Neuron (in vitro differentiated cells): ENCODE measurements around the gene EN2.

ENCODE experiments used
- H2AFZ ChIP-seq: one replicate; pipeline ENCODE4 v1.6.1; 2013; ENCODE audit warnings: low read depth, mild to moderate bottlenecking, inconsistent platforms, low read length, moderate library complexity
- H3K27me3 ChIP-seq: one replicate; pipeline ENCODE4 v1.6.1; 2013; ENCODE audit warnings: low read length; ENCODE audit not compliant: insufficient read depth
- H3K36me3 ChIP-seq: one replicate; pipeline ENCODE4 v1.6.1; 2013; ENCODE audit warnings: low read length; ENCODE audit not compliant: insufficient read depth
- H3K4me1 ChIP-seq: one replicate; pipeline ENCODE4 v1.6.1; 2013; ENCODE audit warnings: low read length; ENCODE audit not compliant: insufficient read depth
- H3K4me3 ChIP-seq: 2 replicates; pipeline ENCODE4 v1.5.1; 2013; ENCODE audit warnings: mild to moderate bottlenecking, low read length, moderate library complexity
- H3K9me3 ChIP-seq: one replicate; pipeline ENCODE4 v1.6.1; 2013; ENCODE audit warnings: low read length

Gene EN2

GRCh38 chr7:155458111-155458877, at the start of gene EN2:
TSS of gene EN2 (plus strand) at chr7:155458129. CDS start at chr7:155458378, 249 bp downstream.
- peaks cover 52% of the 10 kb centered on the region for H3K4me1 ChIP-seq
- H3K9me3 ChIP-seq: no peaks in the 10 kb centered on the region
- H3K36me3 ChIP-seq: peaks cover 12% of the 10 kb centered on the region
- peak within 1 kb of the TSS; percentile 62 for H3K4me3 ChIP-seq
- H2AFZ ChIP-seq: peak within 1 kb of the TSS; percentile 93
- peaks cover 33% of the 10 kb centered on the region for H3K27me3 ChIP-seq

- no peak overlapping the region for H3K4me3 ChIP-seq
- no peak overlapping the region for H2AFZ ChIP-seq
- H3K27me3 ChIP-seq: peaks cover 22% of the 10 kb centered on the region
- H3K9me3 ChIP-seq: no peaks in the 10 kb centered on the region
- no peaks in the 10 kb centered on the region for H3K4me1 ChIP-seq
- no peaks in the 10 kb centered on the region for H3K36me3 ChIP-seq
These were observed 49.0 kb upstream of the EN2 start for GRCh38 chr7:155408651-155409586.

- Histone ChIP-seq H3K9me3 (no peaks in the 10 kb centered on the region), H3K4me3 (no peak overlapping the region), H3K36me3 (no peaks in the 10 kb centered on the region), H3K27me3 (peaks cover 19% of the 10 kb centered on the region), H2AFZ (no peak overlapping the region), H3K4me1 (no peaks in the 10 kb centered on the region)
These were observed 47.9 kb upstream of the EN2 start for GRCh38 chr7:155409980-155410379.

- Histone ChIP-seq H3K9me3 (no peaks in the 10 kb centered on the region), H2AFZ (no peak overlapping the region), H3K4me3 (no peak overlapping the region), H3K27me3 (peaks cover 17% of the 10 kb centered on the region), H3K4me1 (no peaks in the 10 kb centered on the region), H3K36me3 (no peaks in the 10 kb centered on the region)
These were observed 47.5 kb upstream of the EN2 start for GRCh38 chr7:155410431-155410830.

GRCh38 chr7:155411718-155412415, 46.1 kb upstream of the EN2 start:
- Histone ChIP-seq H3K4me1 (no peaks in the 10 kb centered on the region), H2AFZ (no peak overlapping the region), H3K36me3 (no peaks in the 10 kb centered on the region), H3K27me3 (peaks cover 11% of the 10 kb centered on the region), H3K4me3 (no peak overlapping the region), H3K9me3 (no peaks in the 10 kb centered on the region)

- no peak overlapping the region for H2AFZ ChIP-seq
- H3K36me3 ChIP-seq: no peaks in the 10 kb centered on the region
- H3K27me3 ChIP-seq: peaks cover 13% of the 10 kb centered on the region
- H3K4me1 ChIP-seq: no peaks in the 10 kb centered on the region
- no peak overlapping the region for H3K4me3 ChIP-seq
- H3K9me3 ChIP-seq: no peaks in the 10 kb centered on the region
These were observed 45.3 kb upstream of the EN2 start for GRCh38 chr7:155412416-155413253.

- no peaks in the 10 kb centered on the region for H3K36me3 ChIP-seq
- no peak overlapping the region for H2AFZ ChIP-seq
- H3K4me1 ChIP-seq: no peaks in the 10 kb centered on the region
- H3K9me3 ChIP-seq: no peaks in the 10 kb centered on the region
- H3K4me3 ChIP-seq: no peak overlapping the region
- peaks cover 19% of the 10 kb centered on the region for H3K27me3 ChIP-seq
These were observed 43.1 kb upstream of the EN2 start for GRCh38 chr7:155414547-155415492.

GRCh38 chr7:155416646-155417380, 41.1 kb upstream of the EN2 start:
- Histone ChIP-seq H2AFZ (no peak overlapping the region), H3K4me1 (no peaks in the 10 kb centered on the region), H3K36me3 (no peaks in the 10 kb centered on the region), H3K4me3 (no peak overlapping the region), H3K27me3 (peaks cover 27% of the 10 kb centered on the region), H3K9me3 (no peaks in the 10 kb centered on the region)

- Histone ChIP-seq H3K4me3 (no peak overlapping the region), H2AFZ (no peak overlapping the region), H3K36me3 (no peaks in the 10 kb centered on the region), H3K9me3 (no peaks in the 10 kb centered on the region), H3K4me1 (no peaks in the 10 kb centered on the region), H3K27me3 (peaks cover 27% of the 10 kb centered on the region)
These were observed 39.6 kb upstream of the EN2 start for GRCh38 chr7:155418304-155418703.

GRCh38 chr7:155418941-155419755, 38.8 kb upstream of the EN2 start:
- Histone ChIP-seq H2AFZ (no peak overlapping the region), H3K4me3 (no peak overlapping the region), H3K4me1 (no peaks in the 10 kb centered on the region), H3K9me3 (no peaks in the 10 kb centered on the region), H3K27me3 (peaks cover 27% of the 10 kb centered on the region), H3K36me3 (no peaks in the 10 kb centered on the region)
